Tibial nerve (tissue), 4 donors: Measurements from ENCODE around the gene ITPKB. TPM values are rescaled to one million over a fixed set of nuclear protein-coding genes. Genes with fewer than 3 reads are reported as not detected.
A peak's percentile ranks its signal among the peaks of the same experiment; 100 is the strongest.

Experiments
- DNase-seq, 2 donors: peaks; one replicate each; pipeline ENCODE4 v3.0.0-alpha.2; 2019; ENCODE audit warnings: low spot score in 2 of 2
- H3K27ac ChIP-seq, 4 donors: fragments of 200-600 bp; sonication (generic) in 3 of 4; one replicate each; pipeline ENCODE4 v1.5.1; 2017 to 2019; ENCODE audit warnings: mild to moderate bottlenecking in 1 of 4
- H3K27me3 ChIP-seq, 2 donors: fragments of 200-600 bp; sonication (generic) in 1 of 2; one replicate each; pipeline versions ENCODE4 v1.5.1 to v1.6.0; 2017 to 2019
- H3K36me3 ChIP-seq, 3 donors: fragments of 200-600 bp; sonication (generic); one replicate each; pipeline ENCODE4 v1.5.1; 2018 to 2019
- H3K4me1 ChIP-seq, 4 donors: fragments of 200-600 bp; sonication (generic) in 3 of 4; one replicate each; pipeline ENCODE4 v1.5.1; 2017 to 2019
- H3K4me3 ChIP-seq, 4 donors: fragments of 200-600 bp; sonication (generic) in 3 of 4; one replicate each; pipeline ENCODE4 v1.5.1; 2017 to 2019; ENCODE audit warnings: mild to moderate bottlenecking in 1 of 4, moderate library complexity in 1 of 4
- H3K9me3 ChIP-seq, 4 donors: fragments of 200-600 bp; sonication (generic) in 3 of 4; one replicate each; pipeline ENCODE4 v1.5.1; 2017 to 2019
- EP300 ChIP-seq, 2 donors: sonication (generic); formaldehyde crosslinking; IDR thresholded peaks; one replicate each; pipeline ENCODE4 v1.6.1; 2017; ENCODE audit warnings: antibody characterized with exemption in 2 of 2, mild to moderate bottlenecking in 1 of 2
- POLR2A ChIP-seq, 2 donors: fragments of 450-650 bp; IDR thresholded peaks; one replicate each; pipeline ENCODE4 v1.6.1; 2017; ENCODE audit warnings: antibody characterized with exemption in 2 of 2, mild to moderate bottlenecking in 2 of 2, moderate library complexity in 2 of 2
- WGBS, 2 donors: methylation state at CpG; one replicate each; pipeline ENCODE4 v1.1.5; 2018; 5-methylcytosine and 5-hydroxymethylcytosine counted together
- total RNA-seq, 4 donors: library from RNA; depleted of rRNA; stranded (reverse); fragments of >200 nt; gene quantifications; one replicate each; pipeline ENCODE4 v1.1.0, GENCODE V29; 2016
- TF ChIP-seq, protein P1 (sequence below), 5 experiments: fragments of 200-600 bp in 3 of 5; fragments of 450-650 bp in 2 of 5; sonication (generic) in 3 of 5; IDR thresholded peaks; one replicate each; pipeline ENCODE4 v1.5.1; 2016 to 2019; ENCODE audit warnings: antibody characterized with exemption in 5 of 5, mild to moderate bottlenecking in 3 of 5, moderate library complexity in 2 of 5

Gene ITPKB
- total RNA-seq, 4 donors from 2014 or later: 49.2 to 82.0 (median 52.7) TPM

DNA sequence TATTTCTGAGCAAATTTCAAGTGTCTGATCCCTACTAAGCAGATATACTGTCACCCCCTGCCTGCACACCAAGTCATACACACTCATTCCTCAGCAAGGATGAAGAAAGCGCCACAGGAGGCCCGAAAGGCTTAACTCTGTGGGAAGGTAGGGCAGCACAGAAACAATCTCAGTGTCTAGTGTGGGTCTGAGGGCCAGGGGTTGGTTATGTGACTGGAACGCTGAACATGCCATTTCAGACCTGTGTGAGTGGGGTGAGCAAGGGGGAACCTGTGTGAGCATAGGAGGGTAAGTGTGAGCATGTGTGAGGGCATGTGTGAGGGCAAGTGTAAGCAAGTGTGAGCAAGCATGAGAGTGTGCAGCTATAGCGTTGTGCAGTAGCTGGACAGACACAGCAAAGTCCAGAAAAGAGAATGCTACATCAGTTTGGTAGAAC, 6.2 kb downstream of the ITPKB start:
- Histone ChIP-seq H3K36me3 (peaks cover 0 to 29% (median 0%) of the 10 kb centered on the region in 3 donors), H3K9me3 (no peaks in the 10 kb centered on the region), H3K4me3 (peak overlapping the region in 2 of 4 donors; percentile 16 to 89), H3K27me3 (no peaks in the 10 kb centered on the region), H3K27ac (peak overlapping the region; percentile 22 to 97 (median 68)), H3K4me1 (peaks cover 0 to 84% (median 38%) of the 10 kb centered on the region in 4 donors)
- WGBS, 2 donors: 53 to 63% methylated on average over 4 of the region's 4 CpGs
- no peak for DNase-seq
- TF ChIP-seq, protein P1, sequence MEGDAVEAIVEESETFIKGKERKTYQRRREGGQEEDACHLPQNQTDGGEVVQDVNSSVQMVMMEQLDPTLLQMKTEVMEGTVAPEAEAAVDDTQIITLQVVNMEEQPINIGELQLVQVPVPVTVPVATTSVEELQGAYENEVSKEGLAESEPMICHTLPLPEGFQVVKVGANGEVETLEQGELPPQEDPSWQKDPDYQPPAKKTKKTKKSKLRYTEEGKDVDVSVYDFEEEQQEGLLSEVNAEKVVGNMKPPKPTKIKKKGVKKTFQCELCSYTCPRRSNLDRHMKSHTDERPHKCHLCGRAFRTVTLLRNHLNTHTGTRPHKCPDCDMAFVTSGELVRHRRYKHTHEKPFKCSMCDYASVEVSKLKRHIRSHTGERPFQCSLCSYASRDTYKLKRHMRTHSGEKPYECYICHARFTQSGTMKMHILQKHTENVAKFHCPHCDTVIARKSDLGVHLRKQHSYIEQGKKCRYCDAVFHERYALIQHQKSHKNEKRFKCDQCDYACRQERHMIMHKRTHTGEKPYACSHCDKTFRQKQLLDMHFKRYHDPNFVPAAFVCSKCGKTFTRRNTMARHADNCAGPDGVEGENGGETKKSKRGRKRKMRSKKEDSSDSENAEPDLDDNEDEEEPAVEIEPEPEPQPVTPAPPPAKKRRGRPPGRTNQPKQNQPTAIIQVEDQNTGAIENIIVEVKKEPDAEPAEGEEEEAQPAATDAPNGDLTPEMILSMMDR (IDR thresholded peaks at IDR 0.05): no peak
- TF ChIP-seq EP300 (IDR thresholded peaks at IDR 0.05): no peak

DNA sequence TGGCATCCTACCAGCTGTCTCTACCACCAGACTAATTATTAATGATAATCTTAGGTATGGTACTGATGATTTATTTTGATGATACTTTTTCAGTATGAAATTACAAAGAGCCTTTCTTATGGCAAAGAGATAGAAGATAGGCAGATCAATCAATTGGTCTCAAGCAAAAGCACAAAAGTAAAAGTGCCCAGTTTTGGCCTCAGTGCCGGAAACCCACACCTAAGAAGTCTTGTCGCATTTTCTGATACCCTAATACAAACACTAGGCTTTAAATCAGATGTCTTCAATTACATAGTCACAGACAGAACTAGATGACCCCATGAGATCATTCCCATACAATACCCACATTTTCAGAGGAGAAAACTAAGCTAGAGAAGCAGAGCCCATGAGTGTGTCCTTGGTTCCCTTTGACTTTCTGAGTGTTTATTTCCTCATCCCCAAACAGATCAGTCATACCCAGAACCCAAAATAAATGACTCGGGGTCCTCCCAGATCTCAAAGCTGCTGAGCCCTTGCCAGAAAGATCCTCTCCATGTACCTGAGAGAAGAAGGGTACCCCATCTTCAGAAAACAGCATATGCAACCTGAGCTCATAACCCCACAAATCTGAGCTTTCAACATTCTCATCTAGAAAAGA, 7.7 kb downstream of the ITPKB start:
- no peak for DNase-seq
- TF ChIP-seq, protein P1 (IDR thresholded peaks at IDR 0.05): no peak
- TF ChIP-seq EP300 (IDR thresholded peaks at IDR 0.05) (no peak), POLR2A (IDR thresholded peaks at IDR 0.05) (no peak)
- peak overlapping the region in 3 of 4 donors; percentile 14 to 92 (median 67) for H3K27ac ChIP-seq
- no peaks in the 10 kb centered on the region for H3K27me3 ChIP-seq
- no peak overlapping the region for H3K4me3 ChIP-seq
- 50 to 63% methylated on average over 3 of the region's 3 CpGs for WGBS, 2 donors
- H3K4me1 ChIP-seq: peaks cover 0 to 91% (median 39%) of the 10 kb centered on the region in 4 donors
- no peaks in the 10 kb centered on the region for H3K9me3 ChIP-seq
- peaks cover 0 to 31% (median 0%) of the 10 kb centered on the region in 3 donors for H3K36me3 ChIP-seq

DNA sequence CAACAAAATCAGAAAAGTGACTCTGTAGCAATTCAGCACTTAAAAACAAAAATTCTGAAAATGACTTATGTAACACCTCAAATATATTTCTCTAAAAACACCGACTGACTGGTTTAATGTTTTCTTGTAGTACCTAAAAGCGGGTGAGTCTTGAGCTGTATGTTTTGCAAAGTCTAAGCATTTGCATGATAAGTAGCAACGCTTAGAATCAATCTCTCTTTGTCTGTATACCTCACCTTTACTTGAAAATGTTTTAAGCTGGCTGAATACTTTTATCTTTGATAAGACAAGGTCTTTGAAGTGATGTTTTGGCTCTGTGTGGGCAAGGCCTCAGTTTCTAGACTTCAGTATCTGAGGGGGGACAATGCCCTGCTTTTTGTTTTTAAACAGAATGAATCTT, 8.2 kb downstream of the ITPKB start:
- peaks cover 0 to 86% (median 34%) of the 10 kb centered on the region in 4 donors for H3K4me1 ChIP-seq
- DNase-seq: no peak
- H3K36me3 ChIP-seq: peaks cover 0 to 29% (median 0%) of the 10 kb centered on the region in 3 donors
- H3K27ac ChIP-seq: peak overlapping the region in 2 of 4 donors; percentile 67 to 92
- no peaks in the 10 kb centered on the region for H3K27me3 ChIP-seq
- H3K9me3 ChIP-seq: no peaks in the 10 kb centered on the region
- 67 to 80% methylated on average over 3 of the region's 3 CpGs for WGBS, 2 donors
- H3K4me3 ChIP-seq: no peak overlapping the region
- TF ChIP-seq, protein P1 (IDR thresholded peaks at IDR 0.05): no peak
- TF ChIP-seq POLR2A (IDR thresholded peaks at IDR 0.05) (no peak), EP300 (IDR thresholded peaks at IDR 0.05) (no peak)

DNA sequence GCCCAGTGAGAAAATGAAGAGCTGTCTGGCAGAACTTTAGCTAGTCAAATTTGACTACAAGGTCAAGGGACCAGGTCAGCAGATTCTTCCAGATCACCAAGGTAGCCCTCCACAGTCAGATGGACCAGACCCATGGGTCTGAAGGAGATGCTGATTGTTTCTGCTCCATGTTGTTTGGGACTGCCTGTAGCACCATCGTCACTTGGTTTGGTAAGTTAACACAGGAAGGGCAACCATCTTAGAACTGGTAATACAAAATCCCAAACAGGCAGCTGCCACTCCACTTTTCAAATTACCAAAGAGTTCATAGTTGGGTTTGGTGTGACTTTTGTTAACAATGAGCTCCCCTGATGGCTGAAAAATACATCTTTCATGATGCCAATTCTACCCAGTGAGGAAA, 9.0 kb downstream of the ITPKB start:
- peaks cover 0 to 86% (median 28%) of the 10 kb centered on the region in 4 donors for H3K4me1 ChIP-seq

DNA sequence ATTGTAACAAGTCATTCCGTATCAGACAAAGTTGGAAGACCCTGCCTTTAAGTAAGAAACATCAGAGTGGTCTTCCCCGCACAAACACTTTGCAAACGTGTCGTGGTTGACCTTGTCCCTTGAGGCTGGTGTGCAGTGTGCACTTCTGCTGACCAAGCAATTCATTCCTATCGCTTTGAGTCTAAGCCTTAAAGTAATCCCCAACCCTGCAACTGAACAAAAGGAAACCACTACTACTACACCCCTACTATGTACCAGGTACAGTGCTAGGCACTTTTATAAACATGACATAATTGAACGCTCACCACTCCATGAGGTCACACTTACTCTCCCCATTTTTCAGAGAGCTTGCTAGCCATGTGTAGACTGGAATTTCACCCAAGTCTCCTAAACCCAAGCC, 10.6 kb downstream of the ITPKB start:
- TF ChIP-seq EP300 (IDR thresholded peaks at IDR 0.05): no peak
- no peak for TF ChIP-seq POLR2A (IDR thresholded peaks at IDR 0.05)
- WGBS, 2 donors: 65 to 70% methylated on average over 6 of the region's 6 CpGs
- Histone ChIP-seq H3K4me1 (peaks cover 0 to 86% (median 29%) of the 10 kb centered on the region in 4 donors), H3K27ac (peak overlapping the region in 2 of 4 donors; percentile 64 to 66), H3K9me3 (no peaks in the 10 kb centered on the region), H3K36me3 (peaks cover 0 to 21% (median 0%) of the 10 kb centered on the region in 3 donors), H3K4me3 (no peak overlapping the region), H3K27me3 (no peaks in the 10 kb centered on the region)
- DNase-seq: no peak

More for the DNA sequence above, 9.0 kb downstream of the ITPKB start:
- Histone ChIP-seq H3K36me3 (peaks cover 0 to 22% (median 0%) of the 10 kb centered on the region in 3 donors), H3K27ac (peak overlapping the region in 1 of 4 donors; percentile 92), H3K4me3 (no peak overlapping the region), H3K27me3 (no peaks in the 10 kb centered on the region), H3K9me3 (no peaks in the 10 kb centered on the region)
- 79 to 100% methylated on average over 1 of the region's 1 CpG for WGBS, 2 donors
- TF ChIP-seq POLR2A (IDR thresholded peaks at IDR 0.05) (no peak), EP300 (IDR thresholded peaks at IDR 0.05) (no peak)
- TF ChIP-seq, protein P1 (IDR thresholded peaks at IDR 0.05): no peak
- no peak for DNase-seq
